PC-9 (cell line): ENCODE results near the gene SH3PXD2B. TPM values are rescaled to one million over a fixed set of nuclear protein-coding genes. Genes with fewer than 3 reads are reported as not detected.

Experiments
- BruUV-seq: library from RNA; stranded (reverse); fragments of 400-500 nt; replicated peaks from 2 replicates; lab custom pipeline; 2021; lab: Mats Ljungman, UMichigan
- CTCF ChIA-PET: fragments of 300-600 bp; sonication (Branson Sonifier 250); formaldehyde crosslinking; loops from one replicate; lab custom pipeline; 2022; ENCODE audit warnings: antibody characterized with exemption; lab: Charles Lee
- POLR2A ChIA-PET: fragments of 300-600 bp; sonication (Branson Sonifier 250); formaldehyde crosslinking; loops from one replicate; lab custom pipeline; 2022; ENCODE audit warnings: antibody characterized with exemption; ENCODE audit not compliant: unreplicated experiment; lab: Charles Lee
- DNase-seq, 2 experiments: peaks; one replicate each; pipeline versions ENCODE4 v3.0.0 to v3.0.0-alpha.2; 2015 to 2022; ENCODE audit warnings: mixed read lengths in 1 of 2
- H2AFZ ChIP-seq: fragments of 200-600 bp; sonication (generic); 2 replicates; pipeline ENCODE4 v1.8.1; 2017; ENCODE audit warnings: antibody characterized with exemption
- H3F3A ChIP-seq: fragments of 200-600 bp; sonication (generic); 2 replicates; pipeline ENCODE4 v1.8.1; 2017; ENCODE audit warnings: antibody characterized with exemption, mild to moderate bottlenecking, low read depth; ENCODE audit not compliant: insufficient read depth
- H3K27ac ChIP-seq: fragments of 200-600 bp; sonication (generic); 2 replicates; pipeline ENCODE4 v1.6.1; 2016; ENCODE audit warnings: mixed run types
- H3K27me3 ChIP-seq: fragments of 200-600 bp; sonication (generic); 2 replicates; pipeline ENCODE4 v1.6.1; 2016; ENCODE audit warnings: low read depth, mixed run types; ENCODE audit not compliant: insufficient read depth
- H3K36me3 ChIP-seq: fragments of 200-600 bp; sonication (generic); 2 replicates; pipeline ENCODE4 v1.6.1; 2016; ENCODE audit warnings: low read depth, mixed run types
- H3K4me1 ChIP-seq: fragments of 200-600 bp; sonication (generic); replicated peaks from 2 replicates; pipeline ENCODE4 v1.6.1; 2016; ENCODE audit warnings: mixed run types; ENCODE audit not compliant: insufficient read depth
- H3K4me2 ChIP-seq: fragments of 200-600 bp; sonication (generic); 2 replicates; pipeline ENCODE4 v1.6.1; 2017; ENCODE audit warnings: mixed run types
- H3K4me3 ChIP-seq: fragments of 200-600 bp; sonication (generic); 2 replicates; pipeline ENCODE4 v1.6.1; 2016; ENCODE audit warnings: mixed run types
- H3K79me2 ChIP-seq: fragments of 200-600 bp; sonication (generic); 2 replicates; pipeline ENCODE4 v1.6.1; 2017; ENCODE audit warnings: low read depth, mixed run types
- H3K9me2 ChIP-seq: fragments of 200-600 bp; sonication (generic); 2 replicates; pipeline ENCODE4 v1.8.1; 2017; ENCODE audit warnings: mild to moderate bottlenecking; ENCODE audit not compliant: insufficient read depth
- H3K9me3 ChIP-seq: fragments of 200-600 bp; sonication (generic); 2 replicates; pipeline ENCODE4 v1.8.1; 2016; ENCODE audit warnings: low read depth; ENCODE audit not compliant: insufficient read depth
- H4K20me1 ChIP-seq: fragments of 200-600 bp; sonication (generic); 2 replicates; pipeline ENCODE4 v1.8.1; 2017; ENCODE audit not compliant: insufficient read depth
- CTCF ChIP-seq: fragments of 200-600 bp; sonication (generic); conservative IDR thresholded peaks from 2 replicates; pipeline ENCODE4 v1.6.1; 2017; ENCODE audit warnings: mixed run types, antibody characterized with exemption, mild to moderate bottlenecking, moderate library complexity
- EZH2 ChIP-seq: fragments of 200-600 bp; sonication (generic); IDR thresholded peaks from 2 replicates; pipeline ENCODE4 v1.8.0; 2017; ENCODE audit warnings: antibody characterized with exemption, low read depth
- intact Hi-C: fragments of 100-400 bp; cut with micrococcal nuclease; formaldehyde crosslinking; loops from one replicate; pipeline ENCODE4 v1.10.0; 2022; ENCODE audit not compliant: unreplicated experiment
- total RNA-seq: library from RNA; stranded (reverse); gene quantifications from 2 replicates; pipeline ENCODE4 v1.2.3, GENCODE V29; 2021

The SH3PXD2B gene
- total RNA-seq, 1 experiment from 2014 or later = 29.3 TPM

GRCh38 chr5:172280317-172280716 is 174.0 kb downstream of the SH3PXD2B start:
- H3K27ac ChIP-seq = no peak overlapping the region
- BruUV-seq = no TSS peak
- H3K4me1 ChIP-seq = peaks cover 54% of the 10 kb centered on the region
- peaks cover 81% of the 10 kb centered on the region for H3K79me2 ChIP-seq
- TF ChIP-seq CTCF (no peak), EZH2 (no peak)
- H3K36me3 ChIP-seq = no peaks in the 10 kb centered on the region
- H3F3A ChIP-seq = peaks cover 55% of the 10 kb centered on the region
- H3K4me2 ChIP-seq = 0 out of 2 replicates have a peak overlapping the region, but pooled peaks have one; percentile 91
- no peaks in the 10 kb centered on the region; the same call in 1 of the 2 replicates for H4K20me1 ChIP-seq
- H3K9me3 ChIP-seq = no peaks in the 10 kb centered on the region
- no peak for DNase-seq
- intact Hi-C loops = loop anchor here (5.0 to 10.0 kb wide), 2 partner anchors 273 to 866 kb away; partner anchors contain the start of genes FBXW11 and FGF18
- POLR2A ChIA-PET = no interaction called here
- H3K4me3 ChIP-seq = no peak overlapping the region
- CTCF ChIA-PET = interaction anchor here (0.5 kb wide), 1 partner anchor 103 kb away, joined by 5 read pairs; no protein-coding TSS in a partner anchor
- H3K27me3 ChIP-seq = no peaks in the 10 kb centered on the region
- H3K9me2 ChIP-seq = no peaks in the 10 kb centered on the region
- H2AFZ ChIP-seq = no peak overlapping the region

DNA sequence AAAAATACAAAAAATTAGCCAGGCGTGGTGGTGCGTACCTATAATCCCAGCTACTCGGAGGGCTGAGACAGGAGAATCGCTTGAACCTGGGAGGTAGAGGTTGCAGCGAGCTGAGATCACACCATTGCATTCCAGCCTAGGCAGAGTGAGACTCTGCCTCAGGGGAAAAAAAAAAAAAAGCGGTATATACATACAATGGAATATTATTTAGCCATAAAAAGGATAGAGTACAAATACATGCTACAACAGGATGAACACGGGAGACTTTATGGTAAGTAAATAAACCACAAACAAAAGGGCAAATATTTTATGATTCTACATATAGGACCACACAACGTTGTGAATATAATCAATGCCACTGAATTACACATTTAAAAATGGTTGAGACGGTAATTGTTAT is 176.0 kb downstream of the SH3PXD2B start:
- Histone ChIP-seq H3K9me3 (no peaks in the 10 kb centered on the region), H3K4me2 (no peak overlapping the region), H3K9me2 (no peaks in the 10 kb centered on the region), H4K20me1 (no peaks in the 10 kb centered on the region; the same call in 1 of the 2 replicates), H3K4me1 (peaks cover 51% of the 10 kb centered on the region), H3K36me3 (no peaks in the 10 kb centered on the region), H3K79me2 (peaks cover 98% of the 10 kb centered on the region), H3F3A (peaks cover 53% of the 10 kb centered on the region), H3K27me3 (no peaks in the 10 kb centered on the region), H3K4me3 (no peak overlapping the region), H3K27ac (no peak overlapping the region), H2AFZ (no peak overlapping the region)
- ChIA-PET CTCF (no interaction called here), POLR2A (no interaction called here)
- BruUV-seq = no TSS peak
- intact Hi-C loops = no loop called here
- TF ChIP-seq CTCF (no peak), EZH2 (no peak)
- DNase-seq = no peak

DNA sequence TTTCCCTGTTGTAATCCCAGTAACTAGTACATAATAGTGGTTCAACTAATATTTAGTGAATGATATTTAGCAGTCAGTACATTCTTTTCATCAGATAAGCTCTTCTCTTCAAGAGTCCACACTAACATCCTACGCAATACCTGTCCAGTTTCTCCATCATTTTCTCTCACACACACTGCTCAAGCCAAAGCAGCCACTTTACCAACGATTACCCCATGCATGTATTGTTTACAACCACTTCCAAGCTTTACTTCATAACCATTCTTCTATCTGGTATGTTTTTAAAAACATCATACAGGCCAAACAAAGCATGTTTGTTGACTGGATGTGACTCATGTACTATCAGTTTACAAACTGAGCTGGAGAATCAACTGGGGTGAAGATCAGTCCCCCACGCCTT is 178.1 kb downstream of the SH3PXD2B start:
- intact Hi-C loops = no loop called here
- no peaks in the 10 kb centered on the region for H3K36me3 ChIP-seq
- peak overlapping the region; percentile 21; the same call in 1 of the 2 replicates for H3K4me3 ChIP-seq
- no peaks in the 10 kb centered on the region for H3K9me2 ChIP-seq
- H3K27me3 ChIP-seq = no peaks in the 10 kb centered on the region
- TF ChIP-seq EZH2 (no peak), CTCF (no peak)
- peaks cover 96% of the 10 kb centered on the region for H3K79me2 ChIP-seq
- no peak overlapping the region for H2AFZ ChIP-seq
- H3K4me2 ChIP-seq = peak overlapping the region; percentile 64
- no TSS peak for BruUV-seq
- H3F3A ChIP-seq = peaks cover 37% of the 10 kb centered on the region
- no peaks in the 10 kb centered on the region for H3K9me3 ChIP-seq
- peaks cover 42% of the 10 kb centered on the region for H3K4me1 ChIP-seq
- ChIA-PET POLR2A (interaction anchor here (0.5 to 0.7 kb wide), 3 partner anchors 9 to 229 kb away, joined by 3 to 8 read pairs (median 4); no protein-coding TSS in a partner anchor), CTCF (no interaction called here)
- H4K20me1 ChIP-seq = no peaks in the 10 kb centered on the region; the same call in 1 of the 2 replicates
- peak overlapping the region; percentile 80 for H3K27ac ChIP-seq
- peak; percentile 25 to 88 for DNase-seq

Other genes starting within 250 kb of the SH3PXD2B start
- gene UBTD2, start 170.8 kb downstream of the SH3PXD2B start, total RNA-seq = 16.4 and 21.7 TPM in 2 replicates
- gene NEURL1B, start 186.7 kb upstream of the SH3PXD2B start, total RNA-seq = 14.3 and 20.4 TPM in 2 replicates